Mesendoderm (in vitro differentiated cells): ENCODE data around the gene IGBP1.
"Not testable (repeated sequence)": the region's sequence is repeated elsewhere in the genome, so short reads cannot be mapped to it uniquely, and the experiment has no call there.

ENCODE experiments used
- DNase-seq: peaks from one replicate; pipeline ENCODE4 v3.0.0; 2013
- H2AK5ac ChIP-seq: 2 replicates; pipeline ENCODE4 v1.6.1; 2013; ENCODE audit warnings: low read length, inconsistent platforms
- H2BK120ac ChIP-seq: 2 replicates; pipeline ENCODE4 v1.6.1; 2013; ENCODE audit warnings: low read depth, mild to moderate bottlenecking, low read length, moderate library complexity, mixed read lengths
- H2BK15ac ChIP-seq: replicated peaks from 2 replicates; pipeline ENCODE4 v1.6.1; 2013; ENCODE audit warnings: low read depth, mild to moderate bottlenecking, moderate library complexity
- H2BK5ac ChIP-seq: 2 replicates; pipeline ENCODE4 v1.6.1; 2013; ENCODE audit warnings: low read length, inconsistent platforms
- H3K18ac ChIP-seq: 2 replicates; pipeline ENCODE4 v1.6.1; 2013; ENCODE audit warnings: mild to moderate bottlenecking, low read length, mixed read lengths
- H3K23ac ChIP-seq: one replicate; pipeline ENCODE4 v1.6.1; 2013; ENCODE audit warnings: low read length
- H3K27ac ChIP-seq: 2 replicates; pipeline ENCODE4 v1.5.1; 2013; ENCODE audit warnings: low read depth, mild to moderate bottlenecking, inconsistent platforms, low read length, moderate library complexity
- H3K27me3 ChIP-seq: 2 replicates; pipeline ENCODE4 v1.6.1; 2013; ENCODE audit warnings: low read length, control low read depth, mild to moderate bottlenecking, inconsistent platforms; ENCODE audit not compliant: insufficient read depth, poor library complexity
- H3K36me3 ChIP-seq: 2 replicates; pipeline ENCODE4 v1.6.1; 2013; ENCODE audit warnings: low read length, inconsistent platforms; ENCODE audit not compliant: control insufficient read depth, insufficient read depth
- H3K4ac ChIP-seq: one replicate; pipeline ENCODE4 v1.6.1; 2013; ENCODE audit warnings: low read depth, mild to moderate bottlenecking, low read length, moderate library complexity
- H3K4me1 ChIP-seq: 2 replicates; pipeline ENCODE4 v1.6.1; 2013; ENCODE audit warnings: low read depth, low read length, inconsistent platforms; ENCODE audit not compliant: control insufficient read depth
- H3K4me2 ChIP-seq: 2 replicates; pipeline ENCODE4 v1.6.1; 2013; ENCODE audit warnings: low read length
- H3K4me3 ChIP-seq: 2 replicates; pipeline ENCODE4 v1.5.1; 2013; ENCODE audit warnings: mild to moderate bottlenecking, low read length
- H3K56ac ChIP-seq: one replicate; pipeline ENCODE4 v1.6.1; 2013; ENCODE audit warnings: low read length
- H3K79me1 ChIP-seq: 2 replicates; pipeline ENCODE4 v1.6.1; 2013; ENCODE audit warnings: low read length, inconsistent platforms
- H3K79me2 ChIP-seq: 2 replicates; pipeline ENCODE4 v1.6.1; 2013; ENCODE audit warnings: mild to moderate bottlenecking, low read length; ENCODE audit not compliant: control insufficient read depth, insufficient read depth
- H3K9ac ChIP-seq: 2 replicates; pipeline ENCODE4 v1.6.1; 2013; ENCODE audit warnings: low read length, inconsistent platforms
- H4K5ac ChIP-seq: one replicate; pipeline ENCODE4 v1.6.1; 2013; ENCODE audit warnings: low read length
- H4K8ac ChIP-seq: one replicate; pipeline ENCODE4 v1.6.1; 2013; ENCODE audit warnings: low read depth, mild to moderate bottlenecking, control low read depth, low read length, moderate library complexity
- WGBS: extraction: QIAGEN DNeasy Blood & Tissue Kit; methylation state at CpG from one replicate; pipeline ENCODE4 v1.1.7; 2013; ENCODE audit warnings: low lambda C conversion rate, missing lambda C conversion rate; ENCODE audit not compliant: insufficient coverage; ENCODE audit errors: extremely low coverage; 5-methylcytosine and 5-hydroxymethylcytosine counted together

IGBP1 gene

DNA sequence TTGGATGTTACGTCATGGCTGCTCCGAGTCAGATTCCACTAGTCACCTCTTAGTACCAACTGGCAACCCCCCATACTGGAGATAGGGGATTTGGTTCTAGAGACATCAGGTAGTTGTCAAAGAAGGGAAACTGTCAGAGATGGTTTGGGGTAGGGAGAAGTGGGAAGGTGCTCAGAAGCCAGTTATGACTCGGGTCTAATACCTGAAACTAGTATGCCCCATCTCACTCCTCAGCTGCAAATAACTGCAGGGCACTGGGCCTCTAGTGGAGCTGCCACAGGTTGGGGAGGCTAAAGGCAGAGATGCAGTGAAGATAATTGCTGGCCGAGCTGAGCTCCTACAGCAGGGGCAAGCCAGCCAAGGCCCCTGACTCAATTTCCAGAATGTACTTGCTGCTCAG, 41.0 kb upstream of the IGBP1 start:
- H3K56ac ChIP-seq = no peak overlapping the region
- no CpG with 5 or more reads among the region's 4 CpGs for WGBS
- no peak overlapping the region for H2BK5ac ChIP-seq
- no peak overlapping the region for H2BK15ac ChIP-seq
- H3K79me1 ChIP-seq = no peaks in the 10 kb centered on the region
- H3K4me1 ChIP-seq = no peaks in the 10 kb centered on the region
- H3K4me3 ChIP-seq = no peak overlapping the region
- no peak overlapping the region for H3K27ac ChIP-seq
- no peak overlapping the region for H3K18ac ChIP-seq
- no peak overlapping the region for H3K4ac ChIP-seq
- H3K79me2 ChIP-seq = no peaks in the 10 kb centered on the region
- no peak overlapping the region for H2AK5ac ChIP-seq
- no peak overlapping the region for H3K23ac ChIP-seq
- no peaks in the 10 kb centered on the region for H3K27me3 ChIP-seq
- H4K8ac ChIP-seq = no peak overlapping the region
- no peak overlapping the region for H2BK120ac ChIP-seq
- no peak overlapping the region for H3K4me2 ChIP-seq
- H4K5ac ChIP-seq = no peak overlapping the region
- DNase-seq = no peak
- H3K36me3 ChIP-seq = no peaks in the 10 kb centered on the region
- H3K9ac ChIP-seq = no peak overlapping the region

DNA sequence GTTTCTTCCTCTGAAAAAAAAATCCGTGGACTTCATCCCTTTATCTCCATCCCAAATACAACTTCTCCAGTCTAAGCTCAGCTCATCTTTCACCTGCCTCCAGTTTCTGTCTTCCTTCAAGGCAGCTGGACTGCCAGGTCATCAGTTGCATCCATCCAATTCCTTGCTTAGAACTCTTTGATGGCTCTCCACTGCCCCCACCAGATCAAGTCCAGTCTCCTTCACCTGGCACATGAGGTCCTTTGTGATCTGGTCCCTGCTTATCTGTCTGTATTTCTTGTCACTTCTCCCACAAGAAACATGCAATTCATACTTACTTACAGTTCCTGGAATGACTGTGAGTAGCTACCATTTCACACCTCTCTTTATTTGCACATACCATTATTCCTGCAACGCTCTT, 37.2 kb upstream of the IGBP1 start:
- Histone ChIP-seq H3K23ac (no peak overlapping the region), H3K27ac (no peak overlapping the region), H3K4me3 (no peak overlapping the region), H2AK5ac (no peak overlapping the region), H3K27me3 (no peaks in the 10 kb centered on the region), H3K4ac (no peak overlapping the region), H3K9ac (no peak overlapping the region), H3K56ac (no peak overlapping the region), H2BK15ac (no peak overlapping the region), H3K79me2 (no peaks in the 10 kb centered on the region), H2BK5ac (no peak overlapping the region), H3K36me3 (no peaks in the 10 kb centered on the region), H3K79me1 (no peaks in the 10 kb centered on the region), H3K18ac (no peak overlapping the region), H2BK120ac (no peak overlapping the region), H3K4me1 (no peaks in the 10 kb centered on the region), H3K4me2 (no peak overlapping the region), H4K8ac (no peak overlapping the region), H4K5ac (no peak overlapping the region)
- WGBS = no CpG with 5 or more reads among the region's 2 CpGs
- peak; percentile 53 for DNase-seq

DNA sequence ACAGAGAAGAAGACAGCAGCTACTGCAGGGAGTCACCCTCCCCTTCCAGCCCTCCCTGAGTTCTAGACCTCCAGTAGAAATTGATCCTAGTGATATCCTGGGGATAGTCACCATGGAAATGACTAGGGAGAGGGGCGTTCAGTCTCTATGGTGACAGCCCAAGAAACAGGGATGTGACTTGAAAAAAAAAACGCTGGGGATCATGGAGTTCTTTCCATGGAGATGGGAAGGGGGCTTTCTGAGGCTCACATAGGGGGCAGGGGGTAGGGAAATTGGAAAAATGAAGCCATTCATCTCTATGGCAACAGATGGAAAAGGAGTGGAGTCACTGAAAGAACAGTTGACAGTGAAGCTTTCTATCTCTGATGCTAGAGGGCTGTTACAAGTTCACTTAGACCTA, 28.0 kb upstream of the IGBP1 start:
- Histone ChIP-seq H3K36me3 (no peaks in the 10 kb centered on the region), H3K56ac (no peak overlapping the region), H3K4ac (no peak overlapping the region), H3K27ac (no peak overlapping the region), H3K79me2 (no peaks in the 10 kb centered on the region), H2AK5ac (no peak overlapping the region), H3K4me1 (no peaks in the 10 kb centered on the region), H2BK15ac (no peak overlapping the region), H4K8ac (no peak overlapping the region), H3K18ac (no peak overlapping the region), H3K9ac (no peak overlapping the region), H3K4me2 (no peak overlapping the region), H2BK120ac (no peak overlapping the region), H3K4me3 (no peak overlapping the region), H4K5ac (no peak overlapping the region), H2BK5ac (no peak overlapping the region), H3K79me1 (no peaks in the 10 kb centered on the region), H3K27me3 (no peaks in the 10 kb centered on the region), H3K23ac (no peak overlapping the region)
- DNase-seq = no peak
- no CpG with 5 or more reads among the region's 2 CpGs for WGBS

DNA sequence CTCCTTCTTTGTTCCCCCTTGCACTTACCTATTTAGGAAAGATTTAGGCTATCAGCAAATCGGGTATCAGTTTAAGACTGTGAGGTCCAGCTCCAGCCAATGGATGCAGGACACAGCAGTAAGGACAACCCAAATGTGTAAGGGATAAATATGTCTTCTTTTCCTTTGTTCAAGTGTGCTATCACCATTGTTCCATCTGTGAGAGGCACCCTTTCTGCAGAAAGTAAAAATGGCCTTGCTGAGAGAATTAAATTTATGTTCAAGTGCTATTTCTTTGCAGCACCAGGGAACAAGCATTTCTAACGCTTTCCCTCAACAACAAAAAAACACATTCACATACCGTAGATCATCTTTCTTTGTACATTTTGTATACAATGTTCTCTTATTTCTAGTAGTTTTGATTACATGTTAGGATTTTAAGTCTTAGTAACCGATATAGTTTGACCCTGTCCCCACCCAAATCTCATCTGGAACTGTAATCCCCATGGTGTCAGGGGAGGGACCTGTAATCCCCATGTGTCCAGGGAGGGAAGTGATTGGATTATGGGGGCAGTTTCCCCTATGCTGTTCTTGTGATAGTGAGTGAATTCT, 21.7 kb upstream of the IGBP1 start:
- not testable (repeated sequence) for H2BK15ac ChIP-seq, H4K5ac ChIP-seq, H3K23ac ChIP-seq, H3K36me3 ChIP-seq, H3K79me1 ChIP-seq, H3K18ac ChIP-seq, H3K4me1 ChIP-seq, H2BK5ac ChIP-seq, H3K56ac ChIP-seq, H3K4me2 ChIP-seq, H3K27me3 ChIP-seq, H4K8ac ChIP-seq, H3K27ac ChIP-seq, DNase-seq, H3K9ac ChIP-seq, H3K4ac ChIP-seq, H2BK120ac ChIP-seq, H3K4me3 ChIP-seq, H2AK5ac ChIP-seq, H3K79me2 ChIP-seq
- WGBS = 100% methylated on average over 1 of the region's 4 CpGs

DNA sequence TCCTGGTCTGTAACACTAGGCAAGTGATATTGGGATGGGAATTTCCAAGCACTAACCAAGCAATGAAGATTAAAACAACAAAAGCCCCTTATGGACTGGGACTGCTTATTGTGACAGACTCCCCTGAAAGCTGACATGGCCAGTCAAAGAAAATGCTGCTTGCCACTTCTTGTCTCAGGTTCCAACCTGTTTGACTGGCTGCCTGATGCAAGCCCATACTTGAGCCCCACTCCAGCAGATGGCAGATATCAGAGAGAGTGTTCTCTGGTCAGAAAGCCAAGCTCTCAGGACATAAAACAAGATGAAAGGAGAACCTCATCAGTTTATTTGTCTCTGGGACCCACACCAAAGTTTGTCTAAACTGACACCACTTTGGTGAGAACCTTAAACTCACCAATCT, 15.5 kb upstream of the IGBP1 start:
- Histone ChIP-seq H4K5ac (no peak overlapping the region), H3K27ac (no peak overlapping the region), H3K9ac (no peak overlapping the region), H3K4me3 (no peak overlapping the region), H3K4me2 (no peak overlapping the region), H2BK15ac (no peak overlapping the region), H3K18ac (no peak overlapping the region), H3K4me1 (no peaks in the 10 kb centered on the region), H3K27me3 (no peaks in the 10 kb centered on the region), H3K79me2 (no peaks in the 10 kb centered on the region), H2BK5ac (no peak overlapping the region), H3K79me1 (no peaks in the 10 kb centered on the region), H4K8ac (no peak overlapping the region), H3K23ac (no peak overlapping the region), H3K4ac (no peak overlapping the region), H2BK120ac (no peak overlapping the region), H3K56ac (no peak overlapping the region), H3K36me3 (no peaks in the 10 kb centered on the region), H2AK5ac (no peak overlapping the region)
- DNase-seq = no peak

DNA sequence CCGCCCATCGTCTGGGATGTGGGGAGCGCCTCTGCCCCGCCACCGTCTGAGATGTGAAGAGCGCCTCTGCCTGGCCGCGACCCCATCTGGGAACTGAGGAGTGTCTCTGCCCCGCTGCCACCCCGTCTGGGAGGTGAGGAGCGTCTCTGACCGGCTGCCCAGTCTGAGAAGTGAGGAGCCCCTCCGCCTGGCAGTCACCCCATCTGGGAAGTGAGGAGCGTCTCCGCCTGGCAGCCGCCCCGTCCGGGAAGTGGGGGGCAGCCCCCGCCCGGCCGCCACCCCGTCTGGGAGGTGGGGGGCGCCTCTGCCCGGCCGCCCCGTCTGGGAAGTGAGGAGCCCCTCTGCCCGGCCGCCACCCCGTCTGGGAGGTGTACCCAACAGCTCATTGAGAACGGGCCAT, 10.2 kb upstream of the IGBP1 start:
- H3K56ac ChIP-seq, H3K27me3 ChIP-seq, H3K27ac ChIP-seq, H3K79me2 ChIP-seq, H4K5ac ChIP-seq, H3K23ac ChIP-seq, H3K4me3 ChIP-seq, H2AK5ac ChIP-seq, H3K4ac ChIP-seq, H2BK15ac ChIP-seq, H3K9ac ChIP-seq, H3K36me3 ChIP-seq, H3K4me1 ChIP-seq, DNase-seq, H2BK120ac ChIP-seq, H3K79me1 ChIP-seq, H4K8ac ChIP-seq, H3K18ac ChIP-seq, H3K4me2 ChIP-seq, H2BK5ac ChIP-seq: not testable (repeated sequence)
- WGBS = no CpG with 5 or more reads among the region's 30 CpGs
